Loucy (cell line): ENCODE measurements around the gene PRELID1.

ENCODE experiments used
- CTCF ChIP-seq: fragments of 200-600 bp; sonication (generic); conservative IDR thresholded peaks from 2 replicates; pipeline ENCODE4 v1.5.1; 2014; ENCODE audit warnings: mild to moderate bottlenecking, antibody characterized with exemption, low read length
- EZH2phosphoT487 ChIP-seq: fragments of 200-600 bp; IDR thresholded peaks from 2 replicates; pipeline ENCODE4 v1.6.1; 2018; ENCODE audit warnings: antibody characterized with exemption, mild to moderate bottlenecking, moderate library complexity, borderline replicate concordance

- no peak for TF ChIP-seq CTCF
- TF ChIP-seq EZH2phosphoT487 = no peak
These were observed 359 bp downstream of the PRELID1 start for GRCh38 chr5:177303925-177304391.
